SIG-M5 (cell line): ENCODE measurements around the gene RAB20.
"Not testable (repeated sequence)": the region's sequence is repeated elsewhere in the genome, so short reads cannot be mapped to it uniquely, and the experiment has no call there.

ENCODE experiments used
- DNase-seq: peaks from one replicate; lab custom pipeline; 2025; lab: John Stamatoyannopoulos, UW

RAB20 gene

DNA sequence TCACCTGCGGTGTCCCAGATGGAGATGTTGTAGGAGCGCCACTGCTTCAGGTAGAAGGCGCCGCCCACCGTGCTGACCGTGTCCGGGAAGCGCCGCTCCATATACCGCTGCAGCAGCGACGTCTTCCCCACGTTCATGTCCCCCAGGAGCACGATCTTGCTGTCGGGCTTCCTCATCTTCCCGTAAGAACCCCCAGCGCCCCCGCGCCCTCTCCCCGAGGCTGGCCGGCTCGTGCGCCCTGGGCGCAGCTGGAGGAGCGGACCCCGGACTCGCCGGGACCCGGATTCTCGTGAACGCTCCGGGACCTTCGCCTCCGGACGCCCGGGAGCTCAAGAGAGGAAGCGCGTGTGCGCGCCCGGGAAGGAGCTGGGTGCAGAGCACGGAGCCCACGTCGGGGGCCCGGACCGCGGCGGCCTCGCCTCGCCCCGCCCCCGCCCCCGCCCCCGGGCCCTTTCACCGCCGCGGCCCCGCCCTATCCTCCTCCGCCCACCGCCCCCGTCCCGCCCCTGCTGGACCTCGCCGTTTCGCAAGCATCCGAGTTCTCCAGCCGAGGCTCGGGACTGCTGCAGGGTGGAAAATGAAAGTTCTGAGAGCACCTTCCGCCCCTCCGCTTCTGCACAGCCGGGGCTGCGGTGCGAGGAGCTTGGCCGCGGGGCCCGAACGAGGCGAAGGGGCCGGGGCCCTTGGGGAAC lies at the start of gene RAB20:
Gene RAB20 (minus strand): TSS at position 379 of the 692 bp plus-strand sequence. CDS start 203 bp downstream, at position 176.
- peak; percentile 58 for DNase-seq

DNA sequence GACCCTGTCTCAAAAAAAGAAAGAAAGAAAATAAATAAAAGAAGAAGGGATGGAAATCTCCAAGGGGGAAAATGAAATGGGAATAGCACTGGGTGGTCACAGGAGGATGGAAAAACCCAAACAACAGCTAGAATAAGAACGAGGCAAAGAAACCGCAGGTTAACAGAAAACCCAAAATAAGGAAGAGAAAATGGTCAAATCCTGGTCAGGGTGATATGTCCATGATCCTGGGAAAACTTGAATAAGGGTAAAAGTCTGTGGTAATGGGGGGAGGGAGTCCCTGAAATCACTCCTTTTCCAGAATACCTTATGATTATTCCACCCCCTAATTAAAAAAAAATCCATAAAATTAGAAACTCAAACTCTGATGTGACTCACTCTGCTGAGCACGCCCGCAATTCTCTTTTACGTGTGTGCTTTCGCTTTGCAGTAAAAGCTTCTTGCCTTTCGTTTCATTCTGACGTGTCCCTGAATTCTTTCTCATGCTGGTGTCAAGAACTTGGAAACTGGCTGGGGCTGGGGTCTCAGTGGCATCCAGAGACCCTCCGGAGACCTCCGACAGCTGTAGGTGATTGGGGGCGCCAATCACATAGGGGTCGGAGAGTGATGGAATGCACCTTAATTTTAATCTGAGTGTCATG lies 49.6 kb upstream of the RAB20 start:
- DNase-seq, result no peak

- DNase-seq, result no peak
These were observed 46.2 kb upstream of the RAB20 start for GRCh38 chr13:110607675-110608224.

- not testable (repeated sequence) for DNase-seq
These were observed 44.8 kb upstream of the RAB20 start for GRCh38 chr13:110606281-110606680.

DNA sequence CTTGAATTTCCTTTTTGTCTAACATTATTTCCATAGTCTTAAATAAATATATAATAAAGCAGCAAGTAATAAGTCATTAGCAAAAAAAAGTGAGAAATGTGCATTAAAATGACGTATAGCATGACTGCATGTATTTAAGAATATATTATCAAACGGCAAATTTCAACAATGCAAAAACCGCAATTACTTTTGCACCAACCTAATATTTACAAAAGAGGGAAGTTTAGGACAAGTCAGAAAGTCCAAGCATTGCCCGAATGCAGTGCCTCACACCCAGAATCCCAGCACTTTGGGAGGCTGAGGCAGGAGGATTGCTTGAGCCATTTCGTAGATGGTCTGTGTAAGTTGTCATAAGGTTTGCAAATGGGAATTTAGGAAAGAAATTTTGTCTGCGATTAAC lies 43.6 kb upstream of the RAB20 start:
- DNase-seq, result no peak

DNA sequence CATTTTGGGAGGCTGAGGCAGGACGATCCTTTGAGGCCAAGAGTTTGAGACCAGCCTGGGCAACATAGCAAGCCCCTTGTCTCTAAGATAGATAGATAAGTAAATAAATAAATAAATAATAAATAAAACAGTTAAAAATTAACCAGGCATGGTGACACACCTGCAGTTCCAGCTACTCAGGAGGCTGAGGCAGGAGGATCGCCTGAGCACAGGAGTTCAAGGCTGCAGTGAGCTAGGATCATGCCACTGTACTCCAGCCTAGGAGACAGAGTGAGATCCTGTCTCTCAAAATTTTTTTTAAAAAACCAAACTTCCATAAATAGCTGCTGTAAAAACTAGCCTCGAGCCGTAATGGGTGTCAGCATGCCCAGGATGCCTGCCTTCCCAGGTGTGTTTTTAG lies 39.5 kb upstream of the RAB20 start:
- DNase-seq, result no peak

DNA sequence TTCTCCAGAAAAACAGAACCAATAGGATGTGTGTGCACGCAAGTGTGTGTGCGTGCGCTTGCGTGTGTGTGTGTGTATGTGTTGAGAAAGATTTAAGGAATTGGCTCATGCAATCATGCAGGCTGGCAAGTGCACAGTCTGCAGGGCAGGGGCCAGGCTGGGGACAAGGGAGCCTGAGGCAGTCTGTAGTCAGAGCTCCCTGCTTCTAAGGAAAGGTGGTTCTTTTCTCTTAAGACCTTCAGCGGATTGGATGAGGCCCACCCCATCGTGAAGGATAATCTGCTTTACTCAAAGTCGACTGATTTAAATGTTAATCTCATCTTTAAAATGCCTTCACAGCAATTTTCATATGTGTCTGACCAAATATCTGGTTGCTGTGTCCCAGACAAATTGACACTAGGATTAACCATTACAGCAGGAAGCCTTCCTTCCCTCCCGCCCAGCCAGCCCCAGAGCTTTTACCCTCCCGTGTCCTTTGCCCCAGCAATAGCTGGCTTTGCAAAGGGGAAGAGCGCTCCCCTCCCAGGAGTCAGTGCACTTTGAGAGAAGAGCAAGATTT lies 38.8 kb upstream of the RAB20 start:
- DNase-seq, result no peak

DNA sequence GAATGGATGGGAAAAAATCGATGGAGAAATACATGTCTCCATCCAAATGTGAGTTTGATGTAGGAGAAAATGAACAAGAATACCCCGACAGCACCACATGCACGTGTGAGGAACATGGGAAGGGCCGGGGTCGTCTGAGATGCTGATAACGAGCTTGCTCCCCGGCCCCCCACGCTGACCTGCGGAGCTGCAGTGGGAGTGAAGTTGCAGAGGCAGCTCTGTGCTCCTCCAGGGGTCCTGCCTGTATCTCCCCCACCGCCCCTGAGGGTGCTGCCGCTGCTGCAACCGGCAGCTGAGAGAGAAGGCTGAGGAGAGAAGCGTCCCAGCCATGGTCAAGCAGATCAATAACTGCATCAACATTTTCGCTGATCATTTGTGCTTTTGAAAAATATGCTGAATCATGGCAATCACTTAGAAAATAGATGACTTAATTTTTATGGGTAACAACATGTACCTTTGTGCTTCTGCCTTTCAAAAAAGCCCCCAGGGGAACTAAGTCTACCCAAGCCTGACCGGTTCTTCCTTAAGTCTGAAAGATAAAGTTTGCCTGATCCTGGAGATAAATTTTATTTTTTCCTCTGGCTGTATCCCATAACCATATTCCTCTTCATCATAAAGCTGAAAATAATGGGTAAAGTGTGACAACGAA lies 35.6 kb upstream of the RAB20 start:
- no peak for DNase-seq

DNA sequence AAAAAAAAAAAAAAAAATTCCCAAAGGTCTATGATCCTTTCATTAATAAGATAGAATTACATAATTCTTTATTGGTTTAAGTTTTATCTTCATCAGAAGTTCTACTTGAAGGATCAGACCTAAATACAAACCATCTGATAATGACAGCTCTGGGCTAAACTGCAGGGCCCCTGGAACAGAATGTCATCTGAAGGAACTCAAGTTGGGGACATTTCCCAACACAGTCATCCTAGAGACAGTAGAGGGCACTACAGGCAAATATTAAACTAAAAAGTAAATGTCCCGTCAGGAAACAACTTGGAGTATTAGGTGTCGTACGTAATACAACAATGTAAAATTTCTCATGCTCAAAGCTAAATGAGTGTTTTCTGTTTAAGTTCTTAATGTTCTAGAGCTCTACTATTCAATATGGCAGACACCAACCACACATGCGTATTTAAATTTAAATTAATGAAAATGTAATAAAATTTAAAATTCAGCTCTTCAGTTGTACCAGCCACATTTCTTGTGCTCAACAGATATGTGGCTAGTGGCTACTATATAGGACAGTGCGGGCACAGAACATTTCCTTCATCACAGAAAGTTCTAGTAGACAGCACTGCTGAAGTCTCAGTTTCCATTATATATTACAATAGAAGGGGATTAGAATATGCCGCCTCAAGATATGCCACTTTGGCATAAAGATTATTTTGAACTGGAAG lies 32.1 kb upstream of the RAB20 start:
- peak; percentile 13 for DNase-seq

DNA sequence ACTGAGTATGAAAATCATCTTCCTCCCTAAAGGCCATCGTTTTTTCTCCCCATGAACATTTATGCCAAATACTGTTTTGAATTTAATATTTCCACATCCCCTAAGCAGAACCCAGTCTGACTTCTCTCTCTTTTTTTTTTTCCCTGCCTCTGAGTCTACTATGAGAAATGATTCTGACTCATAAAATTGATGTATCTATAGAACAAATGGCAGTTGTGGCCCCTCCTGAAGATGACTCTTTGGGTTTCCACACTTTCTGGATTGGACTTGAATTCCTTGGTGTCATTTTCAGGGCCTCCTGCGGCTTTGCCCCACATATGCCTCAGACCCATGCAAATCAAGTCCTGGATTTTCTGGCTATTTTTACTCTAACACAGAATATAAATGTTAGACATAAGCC lies 31.1 kb upstream of the RAB20 start:
- DNase-seq, result no peak

GRCh38 chr13:110590577-110590976 lies 29.1 kb upstream of the RAB20 start:
- no peak for DNase-seq

GRCh38 chr13:110589793-110590390 lies 28.4 kb upstream of the RAB20 start:
- DNase-seq, result no peak

DNA sequence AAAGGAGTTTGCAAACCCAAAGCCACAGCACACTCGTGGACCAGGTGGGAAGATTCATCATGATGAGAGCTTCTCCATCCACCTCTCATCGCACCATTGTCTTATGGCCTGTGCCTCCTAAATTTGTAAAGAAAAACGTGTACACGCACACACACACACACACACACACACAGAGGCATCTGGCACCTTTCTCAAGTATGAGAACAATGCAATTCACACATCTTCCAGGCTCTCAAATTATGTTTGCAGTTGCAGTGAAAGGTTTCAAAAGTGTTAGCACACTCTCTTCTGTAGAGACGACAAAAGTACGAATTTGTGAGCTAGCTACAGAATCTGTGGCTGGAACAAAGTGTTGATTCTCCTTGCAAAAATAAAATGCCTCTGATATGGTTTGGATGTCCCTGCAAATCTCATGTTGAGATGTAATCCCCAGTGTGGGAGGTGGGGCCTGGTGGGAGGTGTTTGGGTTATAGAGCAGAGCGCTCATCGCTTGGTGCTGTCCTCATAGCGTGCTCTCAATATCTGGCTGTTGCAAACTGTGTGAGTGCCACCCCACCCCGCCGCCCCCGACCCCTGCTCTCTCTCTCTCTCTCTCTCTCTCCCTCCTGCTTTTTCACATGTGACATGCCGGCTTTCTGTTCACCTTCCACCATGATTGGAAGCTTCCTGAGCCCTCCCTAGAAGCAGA lies 21.8 kb upstream of the RAB20 start:
- DNase-seq, result no peak

DNA sequence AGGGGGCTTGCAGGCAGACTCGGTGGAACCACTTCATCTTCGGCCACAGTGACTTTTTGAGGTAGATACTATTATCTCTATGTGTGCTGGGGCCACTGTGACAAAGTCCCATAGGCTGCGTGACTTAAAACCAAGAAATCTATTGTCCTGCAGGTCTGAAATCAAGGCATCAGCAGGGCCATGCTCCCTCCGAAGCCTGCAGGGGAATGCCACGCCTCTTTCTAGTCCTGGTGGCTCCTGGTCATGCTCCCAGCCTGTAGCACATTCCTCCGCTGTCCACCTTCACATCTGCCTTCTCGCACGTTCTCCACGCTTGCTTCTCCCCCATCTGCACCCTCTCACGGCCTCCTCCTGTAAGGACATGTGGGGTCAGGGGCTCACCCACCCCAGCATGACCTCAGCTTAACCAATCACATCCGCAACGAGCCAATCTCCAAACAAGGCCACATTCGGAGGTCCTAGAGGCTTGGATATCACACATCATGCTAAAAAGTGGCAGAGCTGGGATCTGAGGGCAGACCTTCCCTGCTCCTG lies 21.0 kb upstream of the RAB20 start:
- DNase-seq, result no peak

- DNase-seq, result no peak
These were observed 20.1 kb upstream of the RAB20 start for GRCh38 chr13:110581506-110582185.

GRCh38 chr13:110580800-110581199 lies 19.3 kb upstream of the RAB20 start:
- DNase-seq, result no peak

DNA sequence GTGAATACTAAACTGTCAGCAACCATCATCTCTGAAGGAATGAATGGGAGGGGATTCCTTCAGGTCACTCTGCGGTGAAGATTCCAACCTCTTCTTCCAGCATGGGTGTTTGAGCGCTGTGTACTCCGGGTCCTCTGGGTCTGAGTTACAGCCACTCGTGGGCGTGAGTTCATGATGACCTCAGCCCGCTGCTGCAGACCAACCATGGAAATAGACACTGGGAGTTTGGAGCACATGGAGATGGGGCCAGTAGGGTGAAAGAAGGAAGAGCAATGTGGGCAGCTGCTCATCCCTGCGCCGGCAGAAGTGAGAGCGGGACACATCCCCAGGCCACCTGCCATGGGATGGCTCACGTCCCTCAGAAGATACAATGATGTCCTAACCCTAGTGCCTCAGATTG lies 16.8 kb upstream of the RAB20 start:
- DNase-seq, result no peak

DNA sequence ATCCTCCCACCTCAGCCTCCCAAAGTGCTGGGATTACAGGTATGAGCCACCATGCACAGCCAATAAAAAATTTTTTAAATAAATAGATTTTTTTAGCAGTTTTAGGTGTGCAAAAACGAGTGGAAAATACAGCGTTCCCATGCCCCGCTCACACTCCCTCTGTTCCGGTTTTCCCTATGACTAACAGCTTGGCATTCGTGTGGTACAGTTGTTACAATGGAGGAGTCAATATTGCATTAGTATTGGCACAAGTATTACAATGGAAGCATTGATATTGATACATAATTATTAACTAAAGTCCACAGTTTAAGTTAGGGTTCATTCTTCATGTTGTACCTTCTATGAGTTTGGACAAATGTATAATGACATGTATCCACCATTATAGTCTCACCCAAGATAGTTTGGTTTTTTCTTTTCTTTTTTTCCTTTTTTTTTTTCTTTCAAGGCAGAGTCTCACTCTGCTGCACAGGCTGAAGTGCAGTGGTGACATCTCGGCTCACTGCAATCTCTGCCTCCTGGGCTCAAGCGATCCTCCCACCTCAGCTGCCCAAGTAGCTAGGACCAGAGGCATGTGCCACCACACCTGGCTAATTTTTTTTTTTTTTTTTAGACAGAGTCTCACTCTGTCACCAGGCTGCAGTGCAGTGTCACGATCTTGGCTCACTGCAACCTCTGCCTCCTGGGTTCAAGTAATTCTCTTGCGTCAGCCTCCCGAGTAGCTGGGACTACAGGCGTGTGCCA lies 15.4 kb upstream of the RAB20 start:
- DNase-seq, result no peak

DNA sequence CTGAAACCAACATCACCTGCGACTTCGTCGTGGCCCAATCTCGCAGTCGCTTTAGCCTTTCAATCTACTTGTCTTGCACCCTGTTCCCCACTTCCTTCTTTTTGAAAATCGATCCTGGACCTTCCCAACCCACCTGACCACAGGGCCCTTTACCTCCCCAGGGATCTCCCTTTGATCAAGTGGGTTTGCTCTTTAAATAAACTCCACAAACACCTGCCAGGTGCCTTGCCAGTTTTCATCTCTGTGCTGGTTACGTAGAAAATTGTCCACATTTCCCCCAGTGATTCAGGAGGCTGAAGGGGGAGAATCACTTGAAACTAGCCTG lies 14.5 kb upstream of the RAB20 start:
- DNase-seq, result no peak
